Ishikawa (cell line): ENCODE measurements around the gene RASL11B.

Experiments used
- CEBPB ChIP-seq: IDR thresholded peaks from 2 replicates; pipeline ENCODE4 v1.6.1; 2012
- CREB1 ChIP-seq: IDR thresholded peaks from 2 replicates; pipeline ENCODE4 v1.6.1; 2012; ENCODE audit warnings: low read depth
- EGR1 ChIP-seq: IDR thresholded peaks from 2 replicates; pipeline ENCODE4 v1.6.1; 2012
- EP300 ChIP-seq: IDR thresholded peaks from 2 replicates; pipeline ENCODE4 v1.6.1; 2012; ENCODE audit warnings: borderline replicate concordance
- FOXM1 ChIP-seq: IDR thresholded peaks from 2 replicates; pipeline ENCODE4 v1.6.1; 2012; ENCODE audit warnings: low read depth, borderline replicate concordance
- MAX ChIP-seq: IDR thresholded peaks from 2 replicates; pipeline ENCODE4 v1.6.1; 2012
- NFIC ChIP-seq: IDR thresholded peaks from 2 replicates; pipeline ENCODE4 v1.6.1; 2012
- RAD21 ChIP-seq: IDR thresholded peaks from 2 replicates; pipeline ENCODE4 v1.6.1; 2012; ENCODE audit warnings: low read depth
- REST ChIP-seq: IDR thresholded peaks from 2 replicates; pipeline ENCODE4 v1.6.1; 2012; ENCODE audit warnings: low read depth, mild to moderate bottlenecking
- TCF12 ChIP-seq: IDR thresholded peaks from 2 replicates; pipeline ENCODE4 v1.6.1; 2012; ENCODE audit warnings: low read depth
- TEAD4 ChIP-seq: IDR thresholded peaks from 2 replicates; pipeline ENCODE4 v1.6.1; 2012
- USF1 ChIP-seq: IDR thresholded peaks from 2 replicates; pipeline ENCODE4 v1.6.1; 2012
- YY1 ChIP-seq: IDR thresholded peaks from 2 replicates; pipeline ENCODE4 v1.6.1; 2012; ENCODE audit warnings: low read depth
- ZBTB7A ChIP-seq: IDR thresholded peaks from 2 replicates; pipeline ENCODE4 v1.6.1; 2012; ENCODE audit warnings: low read depth

- no peak for TF ChIP-seq YY1
- no peak for TF ChIP-seq REST
- no peak for TF ChIP-seq CREB1
- no peak for TF ChIP-seq USF1
- no peak for TF ChIP-seq CEBPB
- TF ChIP-seq MAX: no peak
- TF ChIP-seq FOXM1: no peak
- no peak for TF ChIP-seq RAD21
- TF ChIP-seq TEAD4: no peak
- no peak for TF ChIP-seq EP300
- TF ChIP-seq EGR1: no peak
- no peak for TF ChIP-seq NFIC
- no peak for TF ChIP-seq ZBTB7A
- TF ChIP-seq TCF12: no peak
Measured at GRCh38 chr4:52889354-52889753, 27.2 kb downstream of the RASL11B start.
